GM18498 (cell line): ENCODE measurements around the gene GRIN1.

Experiments used
- ATAC-seq: cut with Tn5 transposase; IDR thresholded peaks from one replicate; pipeline ENCODE4 v1.9.1; 2021; ENCODE audit warnings: mild to moderate bottlenecking, moderate library complexity; ENCODE audit not compliant: unreplicated experiment

The GRIN1 gene

GRCh38 chr9:137161558-137162486 is 22.9 kb downstream of the GRIN1 start:
- no peak for ATAC-seq

GRCh38 chr9:137162505-137163364 is 23.8 kb downstream of the GRIN1 start:
- ATAC-seq = no peak

DNA sequence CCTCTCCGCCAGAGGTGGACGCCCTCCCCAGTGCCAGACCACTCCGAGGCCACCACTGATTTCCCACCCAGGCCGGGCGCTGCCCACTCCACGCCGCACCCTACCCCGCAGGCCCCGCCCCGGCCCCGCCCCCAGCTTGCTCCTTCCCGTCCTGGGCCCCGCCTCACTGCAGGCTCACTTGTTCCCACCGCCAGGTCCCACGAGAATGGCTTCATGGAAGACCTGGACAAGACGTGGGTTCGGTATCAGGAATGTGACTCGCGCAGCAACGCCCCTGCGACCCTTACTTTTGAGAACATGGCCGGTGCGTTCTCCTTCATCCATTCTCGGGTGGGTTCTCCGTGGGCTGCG is 24.4 kb downstream of the GRIN1 start:
- ATAC-seq = no peak

DNA sequence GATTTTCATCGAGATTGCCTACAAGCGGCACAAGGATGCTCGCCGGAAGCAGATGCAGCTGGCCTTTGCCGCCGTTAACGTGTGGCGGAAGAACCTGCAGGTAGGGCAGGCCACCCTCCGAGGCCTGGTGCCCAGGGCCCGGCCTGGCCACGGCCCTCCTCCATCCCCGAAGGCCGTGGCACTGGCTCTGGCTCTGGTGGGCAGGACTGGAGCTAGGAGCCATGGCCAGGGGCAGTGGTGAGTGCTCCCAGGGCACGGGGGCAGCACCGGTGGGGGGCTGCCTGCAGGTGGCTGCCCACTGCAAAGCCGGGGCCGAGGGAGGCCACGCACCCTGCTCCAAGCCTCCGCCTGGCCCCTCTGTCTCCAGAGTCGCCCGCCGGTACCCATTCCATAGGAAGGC is 24.9 kb downstream of the GRIN1 start:
- no peak for ATAC-seq

DNA sequence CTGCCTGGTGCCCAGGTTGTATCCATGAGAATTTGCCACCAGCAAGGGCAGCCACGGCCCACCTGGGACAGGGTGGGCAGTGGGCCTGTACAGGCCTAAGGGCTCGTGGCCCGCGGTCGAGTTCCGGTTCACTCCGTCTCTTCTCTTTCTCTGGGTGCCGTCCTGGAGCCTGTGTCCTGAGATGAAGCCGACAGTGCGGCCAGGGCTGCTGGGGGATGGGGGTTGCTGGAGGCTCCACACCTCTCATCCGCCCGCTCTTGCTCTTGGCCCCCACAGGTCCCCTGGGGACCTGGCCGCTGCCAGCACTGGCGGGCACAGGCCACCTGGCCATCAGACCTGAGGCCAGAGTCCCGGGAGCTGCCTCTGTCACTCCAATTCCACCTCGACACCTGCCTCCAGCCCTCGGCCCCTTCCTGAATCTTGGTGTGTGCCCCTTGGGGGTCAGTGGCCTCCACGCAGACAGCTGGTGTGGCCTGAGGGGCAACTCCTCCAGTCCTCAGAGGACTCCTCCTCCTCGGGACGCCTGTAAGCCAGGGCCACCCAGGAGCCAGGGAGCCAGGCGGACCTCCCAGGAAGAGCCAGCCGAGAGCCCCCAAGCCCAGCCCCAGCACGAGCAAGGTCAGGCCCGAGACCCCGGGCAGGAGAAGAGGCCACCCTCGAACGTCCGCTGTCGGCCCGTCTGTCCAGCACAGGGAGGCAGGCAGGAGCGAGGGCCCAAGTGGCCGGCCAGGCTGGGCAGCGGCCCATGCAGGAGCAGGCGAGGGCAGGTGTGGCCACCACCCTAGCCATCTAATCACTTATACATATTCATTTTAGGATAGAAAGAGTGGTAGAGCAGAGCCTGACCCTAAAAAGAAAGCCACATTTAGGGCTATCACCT is 25.7 kb downstream of the GRIN1 start:
- no peak for ATAC-seq

- ATAC-seq = no peak
Observed at GRCh38 chr9:137165250-137165836, 26.4 kb downstream of the GRIN1 start.

- no peak for ATAC-seq
Observed at GRCh38 chr9:137166380-137167229, 27.7 kb downstream of the GRIN1 start.

DNA sequence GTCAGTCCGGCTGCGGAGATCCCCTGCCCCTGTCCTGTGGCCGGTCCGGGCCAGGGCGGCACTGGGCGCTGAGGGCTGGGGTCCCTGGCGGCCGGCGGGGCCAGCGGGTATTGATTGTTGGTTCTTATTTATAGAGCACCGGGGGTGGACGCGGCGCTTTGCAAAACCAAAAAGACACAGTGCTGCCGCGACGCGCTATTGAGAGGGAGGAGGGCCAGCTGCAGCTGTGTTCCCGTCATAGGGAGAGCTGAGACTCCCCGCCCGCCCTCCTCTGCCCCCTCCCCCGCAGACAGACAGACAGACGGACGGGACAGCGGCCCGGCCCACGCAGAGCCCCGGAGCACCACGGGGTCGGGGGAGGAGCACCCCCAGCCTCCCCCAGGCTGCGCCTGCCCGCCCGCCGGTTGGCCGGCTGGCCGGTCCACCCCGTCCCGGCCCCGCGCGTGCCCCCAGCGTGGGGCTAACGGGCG is 28.4 kb downstream of the GRIN1 start:
- no peak for ATAC-seq

GRCh38 chr9:137167747-137168572 is 29.0 kb downstream of the GRIN1 start:
- ATAC-seq = no peak

GRCh38 chr9:137168573-137168903 is 29.6 kb downstream of the GRIN1 start:
- ATAC-seq = no peak

DNA sequence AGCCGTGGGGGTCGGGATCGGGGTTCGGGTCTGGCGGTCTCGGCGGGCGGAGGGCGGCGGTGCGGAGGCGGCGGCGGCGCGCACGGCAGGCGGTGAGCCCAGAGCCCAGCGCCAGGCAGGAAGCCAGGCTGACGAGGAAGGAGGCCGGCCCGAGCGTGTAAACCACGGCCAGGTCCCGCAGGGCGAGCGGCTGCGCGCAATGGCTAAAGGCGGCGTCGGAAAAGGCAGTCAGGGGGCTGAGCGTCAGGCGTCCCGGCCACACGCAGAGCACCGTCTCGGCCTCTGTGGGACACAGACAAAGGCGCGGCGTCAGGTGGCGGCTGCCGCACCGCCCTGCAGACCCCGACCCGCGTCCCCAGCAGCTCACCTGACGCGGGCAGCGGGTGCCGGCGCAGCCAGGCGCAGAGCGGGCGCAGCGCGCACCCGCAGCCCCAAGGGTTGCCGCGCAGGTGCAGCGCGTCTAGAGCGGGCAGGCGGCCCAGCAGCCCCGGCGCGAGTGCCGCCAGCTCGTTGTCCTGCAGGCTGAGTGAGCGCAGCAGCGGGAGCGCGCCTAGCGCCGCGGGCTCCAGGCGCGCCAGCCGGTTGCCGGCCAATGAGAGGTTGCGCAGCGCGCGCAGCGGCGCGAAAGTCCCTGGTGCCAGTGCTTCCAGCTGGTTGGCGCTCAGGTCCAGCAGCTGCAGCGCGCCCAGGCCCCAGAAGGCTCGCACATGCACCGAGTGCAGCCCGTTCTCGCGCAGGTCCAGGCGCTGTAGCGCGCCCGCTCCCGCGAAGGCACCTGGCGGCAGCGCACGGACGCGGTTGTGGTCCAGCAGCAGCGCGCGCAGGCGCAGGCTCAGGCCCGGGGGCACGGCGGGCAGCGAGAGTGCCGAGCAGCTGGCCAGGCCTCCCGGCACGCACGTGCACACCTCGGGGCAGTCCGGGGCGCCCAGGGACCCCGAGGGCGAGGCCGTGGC is 30.2 kb downstream of the GRIN1 start:
- no peak for ATAC-seq

DNA sequence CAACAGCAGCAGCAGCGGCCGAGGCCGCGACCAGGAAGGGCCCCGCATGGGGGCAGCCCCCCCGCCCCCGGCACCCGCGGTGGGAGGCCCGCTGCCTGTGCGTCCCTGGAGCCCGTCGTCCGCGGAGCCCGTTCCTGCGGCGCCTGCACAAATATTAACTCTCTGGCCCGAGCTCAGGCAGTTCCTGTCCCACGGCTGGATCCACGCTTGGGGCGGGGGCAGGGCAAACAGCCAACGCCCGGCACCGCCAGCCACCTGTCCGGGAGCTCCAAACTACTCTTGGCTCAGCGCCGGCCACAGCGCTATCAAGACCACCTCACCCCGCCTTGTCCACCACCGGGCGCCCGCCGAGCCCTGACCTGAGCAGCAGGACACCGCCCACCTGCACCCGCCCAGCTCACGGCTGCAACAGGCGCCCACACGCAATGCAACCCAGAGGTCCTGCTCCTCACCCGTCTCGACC is 31.0 kb downstream of the GRIN1 start, which contains the start of gene LRRC26:
LRRC26 (minus strand) TSS at position 156 of the 463 bp plus-strand sequence; CDS start at position 48, 108 bp downstream.
- no peak for ATAC-seq

DNA sequence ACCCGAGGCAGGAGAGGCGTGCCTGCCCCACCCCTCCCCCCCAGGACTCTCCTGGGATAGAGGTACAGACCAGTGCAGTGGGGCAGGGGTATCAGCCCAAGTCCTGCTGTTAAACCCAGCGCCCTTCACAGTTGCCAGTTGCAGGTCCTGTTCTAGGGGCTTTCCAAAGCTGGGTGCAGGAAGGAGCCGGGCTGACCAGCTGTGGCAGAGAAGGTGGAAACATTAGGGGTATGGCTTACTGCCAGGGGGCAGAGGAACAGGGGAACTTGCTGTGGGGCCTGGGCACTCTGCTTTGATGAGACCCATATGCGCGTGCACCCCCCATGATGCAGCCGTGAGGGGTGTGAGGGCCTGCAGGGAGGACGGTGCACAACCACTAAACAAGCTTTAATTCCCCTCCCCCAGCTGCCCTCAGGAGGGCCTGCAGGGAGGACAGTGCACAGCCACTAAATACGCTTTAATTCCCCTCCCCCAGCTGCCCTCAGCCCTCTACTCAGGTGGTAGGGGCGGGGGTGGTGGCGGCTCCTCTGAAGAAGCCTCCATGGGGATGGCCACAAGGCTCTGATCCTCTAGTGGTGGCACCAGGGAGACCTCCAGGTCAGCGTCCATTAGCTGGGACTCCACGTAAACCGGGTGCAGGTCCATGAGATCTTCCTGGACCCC is 31.7 kb downstream of the GRIN1 start:
- no peak for ATAC-seq

DNA sequence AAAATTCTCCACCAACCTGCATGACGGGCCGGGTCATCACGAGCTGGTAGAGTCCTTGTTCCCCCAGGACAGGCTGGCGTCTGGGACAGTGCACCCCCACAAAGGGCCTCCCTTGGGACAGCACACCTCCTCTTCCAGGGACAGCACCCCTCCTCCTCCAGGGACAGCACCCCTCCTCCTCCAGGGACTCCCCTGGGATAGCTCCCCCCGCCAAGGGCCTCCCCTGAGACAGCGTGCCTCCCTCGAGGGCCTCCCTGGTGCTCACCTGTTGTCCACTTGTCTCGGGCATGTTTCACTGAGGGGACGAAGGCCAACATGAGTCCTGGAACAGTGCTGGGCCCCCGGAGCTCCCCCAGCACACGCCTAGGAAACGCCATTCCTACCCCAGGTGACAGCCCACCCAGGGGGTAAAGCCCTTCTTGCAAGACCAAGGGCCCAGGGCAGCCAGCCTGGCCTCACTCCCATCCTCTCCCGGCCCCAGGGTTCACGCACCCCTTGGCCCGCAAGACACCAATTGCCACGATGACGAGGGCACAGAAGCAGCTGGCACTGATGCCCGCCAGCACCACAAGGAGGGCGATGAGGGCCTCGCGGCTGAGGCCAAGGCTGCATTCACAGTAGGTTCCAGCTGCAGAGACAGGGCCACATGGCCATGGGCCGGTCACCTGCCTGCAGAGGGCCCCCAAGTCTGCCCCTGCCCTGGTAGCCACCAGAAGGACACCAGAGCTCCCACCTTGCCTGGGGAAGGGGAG is 32.4 kb downstream of the GRIN1 start:
- no peak for ATAC-seq

DNA sequence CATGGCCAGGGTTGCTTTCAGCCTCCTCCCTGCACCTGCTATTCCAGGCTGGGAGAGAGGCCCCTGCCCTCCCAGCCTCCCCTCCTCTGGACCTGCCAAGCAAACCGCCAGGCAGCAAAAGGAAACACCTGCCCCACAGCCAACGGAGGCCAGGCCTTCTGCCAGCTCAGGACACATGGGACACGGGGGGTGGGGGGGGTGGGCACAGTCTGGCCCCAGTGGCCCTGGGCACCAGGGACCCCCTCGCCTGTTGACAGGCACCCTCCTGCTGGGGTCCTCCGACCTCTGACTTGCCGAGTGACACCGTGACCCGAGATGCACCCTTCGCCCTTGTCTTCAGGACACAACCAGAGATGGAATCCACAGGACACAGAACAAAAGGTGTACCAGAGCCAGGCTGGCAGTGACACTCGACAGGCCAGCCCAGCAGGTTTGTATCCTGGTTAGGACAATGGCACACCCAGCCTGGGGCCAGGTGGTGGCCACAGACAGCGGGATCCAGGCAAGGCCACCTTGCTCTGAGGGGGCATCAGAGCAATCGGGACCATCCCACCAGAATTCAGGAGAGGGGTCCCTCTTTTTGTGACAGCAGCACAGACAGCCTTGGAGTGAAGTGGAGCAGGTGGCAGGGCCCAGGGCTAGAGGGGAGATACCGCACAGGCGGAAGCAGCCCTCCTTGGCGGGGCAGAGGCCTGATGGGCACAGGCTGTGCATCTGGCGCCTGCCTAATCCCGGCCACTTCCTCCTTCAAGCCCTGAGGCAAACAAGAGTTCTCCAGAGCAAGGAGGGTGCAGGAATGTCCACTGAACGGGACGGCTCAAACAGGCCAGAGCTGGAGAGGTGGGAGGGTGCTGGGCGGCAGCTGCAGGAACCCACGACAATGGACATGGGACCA is 34.2 kb downstream of the GRIN1 start:
- ATAC-seq = no peak
